GM19351 (cell line): ENCODE data around the gene NPNT.
"Not testable (repeated sequence)": the region's sequence is repeated elsewhere in the genome, so short reads cannot be mapped to it uniquely, and the experiment has no call there.

Source experiments
- ATAC-seq: cut with Tn5 transposase; IDR thresholded peaks from one replicate; pipeline ENCODE4 v1.9.1; 2021; ENCODE audit warnings: mild to moderate bottlenecking, moderate library complexity; ENCODE audit not compliant: unreplicated experiment

NPNT gene

GRCh38 chr4:105894660-105895582 lies at the start of gene NPNT:
Gene NPNT (plus strand): TSS chr4:105895471. CDS start chr4:105895653, 182 bp downstream.
- peak; percentile 43 for ATAC-seq

- no peak for ATAC-seq
Observed at GRCh38 chr4:105845559-105845958, 49.7 kb upstream of the NPNT start.

- ATAC-seq = not testable (repeated sequence)
Observed at GRCh38 chr4:105848359-105848758, 46.9 kb upstream of the NPNT start.

GRCh38 chr4:105851196-105851595 lies 44.1 kb upstream of the NPNT start:
- no peak for ATAC-seq

- not testable (repeated sequence) for ATAC-seq
Observed at GRCh38 chr4:105852230-105852629, 43.0 kb upstream of the NPNT start.

- ATAC-seq = no peak
Observed at GRCh38 chr4:105858466-105859040, 36.7 kb upstream of the NPNT start.

- no peak for ATAC-seq
Observed at GRCh38 chr4:105859233-105859632, 36.0 kb upstream of the NPNT start.

- ATAC-seq = no peak
Observed at GRCh38 chr4:105870963-105871362, 24.3 kb upstream of the NPNT start.

GRCh38 chr4:105871997-105872396 lies 23.3 kb upstream of the NPNT start:
- no peak for ATAC-seq

GRCh38 chr4:105875233-105875632 lies 20.0 kb upstream of the NPNT start:
- no peak for ATAC-seq

- ATAC-seq = no peak
Observed at GRCh38 chr4:105878668-105879067, 16.6 kb upstream of the NPNT start.

GRCh38 chr4:105887508-105887907 lies 7.8 kb upstream of the NPNT start:
- no peak for ATAC-seq

- peak; percentile 46 for ATAC-seq
Observed at GRCh38 chr4:105895583-105896460, 551 bp downstream of the NPNT start.

- ATAC-seq = peak; percentile 18
Observed at GRCh38 chr4:105896461-105896942, 1.2 kb downstream of the NPNT start.

- ATAC-seq = no peak
Observed at GRCh38 chr4:105896984-105897775, 1.9 kb downstream of the NPNT start.

- ATAC-seq = no peak
Observed at GRCh38 chr4:105900541-105900940, 5.3 kb downstream of the NPNT start.

- no peak for ATAC-seq
Observed at GRCh38 chr4:105902550-105903262, 7.4 kb downstream of the NPNT start.

- no peak for ATAC-seq
Observed at GRCh38 chr4:105909787-105910281, 14.6 kb downstream of the NPNT start.

- ATAC-seq = no peak
Observed at GRCh38 chr4:105911426-105911825, 16.2 kb downstream of the NPNT start.
